SH-SY5Y (cell line): ENCODE measurements around the gene SLC25A26.

ENCODE experiments used
- GATA2 ChIP-seq: IDR thresholded peaks from 2 replicates; pipeline ENCODE4 v1.6.1; 2011; ENCODE audit warnings: mild to moderate bottlenecking, low read depth, low read length
- GATA3 ChIP-seq: IDR thresholded peaks from 2 replicates; pipeline ENCODE4 v1.6.1; 2011; ENCODE audit warnings: low read depth, mild to moderate bottlenecking, low read length, moderate library complexity

DNA sequence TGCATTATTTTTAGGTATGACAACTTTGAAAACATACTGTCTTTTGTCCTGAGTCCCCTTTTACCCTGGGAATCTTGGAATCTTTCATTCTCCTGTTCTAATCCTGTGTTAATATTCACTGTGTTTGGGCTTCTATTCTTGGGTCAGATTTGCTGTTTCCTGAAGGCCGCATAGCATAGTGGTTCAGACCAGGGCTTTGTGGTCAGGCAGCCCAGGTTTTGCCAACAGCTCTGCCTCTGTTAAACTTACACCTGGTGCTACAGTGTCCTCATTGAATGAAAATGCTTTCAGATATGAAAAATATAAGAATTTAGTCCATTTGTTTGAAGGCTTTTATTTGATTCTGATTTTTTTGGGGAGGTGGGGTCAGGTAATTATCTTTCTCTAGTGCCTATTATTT lies 58.4 kb downstream of the SLC25A26 start:
- TF ChIP-seq GATA2 (no peak), GATA3 (no peak)
